Measurements from ENCODE around the gene CFAP77. TPM values are rescaled to one million over a fixed set of nuclear protein-coding genes. Genes with fewer than 3 reads are reported as not detected.

Gene CFAP77
- total RNA-seq, 1 donor from 2014 or later, result under 0.01 TPM

- DNase-seq (ENCODE audit: low read depth in 2 of 2), result no peak
These were observed 168.4 kb downstream of the CFAP77 start for GRCh38 chr9:132578367-132578932.

DNA sequence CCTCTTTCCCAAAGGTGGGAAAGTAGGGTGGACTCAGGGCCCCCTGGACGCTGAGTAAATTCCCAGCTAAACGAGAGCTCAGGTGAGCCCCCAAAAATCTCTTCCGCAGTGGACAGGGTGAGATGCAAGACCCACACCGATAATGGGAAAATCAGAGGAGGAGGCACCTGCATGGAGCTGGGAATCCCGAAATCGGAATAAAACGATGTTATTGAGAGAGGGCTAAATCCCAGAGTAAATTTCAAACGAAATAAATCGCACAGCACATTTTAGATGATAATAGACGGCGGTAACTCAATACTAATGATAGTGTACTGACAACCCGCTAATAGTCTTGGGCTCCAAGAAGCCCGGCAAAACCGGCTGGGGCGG lies 169.4 kb downstream of the CFAP77 start:
- no peak for DNase-seq (ENCODE audit: low read depth in 2 of 2)

- DNase-seq (ENCODE audit: low read depth in 2 of 2), result no peak
These were observed 172.3 kb downstream of the CFAP77 start, which contains the start of gene BARHL1 for GRCh38 chr9:132582276-132582785. TSS of gene BARHL1 (plus strand) at chr9:132582606. CDS start at chr9:132582798, 192 bp downstream.

DNA sequence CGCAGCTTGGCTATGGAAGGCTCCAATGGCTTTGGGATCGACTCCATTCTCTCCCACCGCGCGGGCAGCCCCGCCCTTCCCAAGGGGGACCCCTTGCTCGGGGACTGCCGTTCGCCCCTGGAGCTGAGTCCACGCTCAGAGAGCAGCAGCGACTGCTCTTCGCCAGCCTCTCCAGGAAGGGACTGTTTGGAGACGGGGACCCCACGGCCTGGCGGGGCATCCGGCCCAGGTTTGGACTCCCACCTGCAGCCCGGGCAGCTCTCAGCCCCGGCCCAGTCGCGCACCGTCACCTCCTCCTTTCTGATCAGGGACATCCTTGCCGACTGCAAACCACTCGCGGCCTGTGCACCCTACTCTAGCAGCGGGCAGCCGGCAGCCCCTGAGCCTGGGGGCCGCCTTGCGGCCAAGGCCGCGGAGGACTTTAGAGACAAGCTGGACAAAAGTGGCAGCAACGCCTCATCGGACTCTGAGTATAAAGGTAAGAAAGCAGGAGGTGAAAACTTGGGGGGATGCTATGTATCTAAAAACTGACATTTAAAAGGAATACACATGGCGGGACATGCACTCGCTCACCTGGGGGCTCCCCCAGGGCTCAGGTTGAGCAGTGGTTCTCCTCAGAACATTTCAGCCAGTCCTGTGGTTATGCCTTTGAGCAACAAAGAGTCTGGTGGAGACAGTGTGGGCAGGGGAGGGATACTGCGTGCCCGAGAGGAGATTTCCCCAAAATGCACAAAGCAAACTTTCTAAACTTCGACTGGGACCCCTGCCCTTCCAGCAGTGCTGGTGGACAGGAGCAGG lies 173.0 kb downstream of the CFAP77 start:
- no peak for DNase-seq (ENCODE audit: low read depth in 2 of 2)

DNA sequence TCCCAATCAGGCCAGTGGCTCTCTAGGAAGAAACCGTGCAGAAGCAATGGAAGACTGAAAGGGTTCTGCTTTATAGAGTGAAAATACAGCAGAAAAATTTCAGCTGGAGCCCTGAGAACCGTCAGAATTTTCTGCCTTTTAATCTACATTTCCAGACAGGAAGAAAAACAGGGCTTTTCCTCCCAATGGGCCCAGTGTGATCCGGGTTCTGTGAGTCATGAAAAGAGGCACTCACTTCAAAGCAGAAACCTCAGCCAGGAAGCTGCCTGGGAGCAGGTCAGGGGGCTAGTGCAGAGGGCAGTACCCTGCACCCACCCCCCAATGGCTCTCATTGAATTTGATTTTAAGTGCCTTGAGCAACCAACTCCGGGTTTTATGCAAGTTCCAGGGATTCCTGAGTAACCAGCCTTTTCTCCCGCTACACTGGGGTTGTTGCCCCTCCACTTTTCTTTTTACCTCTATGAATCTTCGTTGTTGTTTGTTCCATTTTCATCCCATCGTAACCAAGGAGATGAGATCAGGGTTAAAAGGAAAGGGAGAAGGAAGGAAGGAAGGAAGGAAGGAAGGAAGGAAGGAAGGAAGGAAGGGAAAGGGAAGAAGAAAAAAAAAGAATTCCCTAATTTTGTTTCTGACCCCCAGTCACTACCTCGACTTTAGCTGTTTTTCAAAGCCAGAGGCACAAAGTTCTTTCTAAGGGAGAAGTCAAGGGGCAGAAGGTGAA lies 173.7 kb downstream of the CFAP77 start:
- DNase-seq (ENCODE audit: low read depth in 2 of 2), result no peak

DNA sequence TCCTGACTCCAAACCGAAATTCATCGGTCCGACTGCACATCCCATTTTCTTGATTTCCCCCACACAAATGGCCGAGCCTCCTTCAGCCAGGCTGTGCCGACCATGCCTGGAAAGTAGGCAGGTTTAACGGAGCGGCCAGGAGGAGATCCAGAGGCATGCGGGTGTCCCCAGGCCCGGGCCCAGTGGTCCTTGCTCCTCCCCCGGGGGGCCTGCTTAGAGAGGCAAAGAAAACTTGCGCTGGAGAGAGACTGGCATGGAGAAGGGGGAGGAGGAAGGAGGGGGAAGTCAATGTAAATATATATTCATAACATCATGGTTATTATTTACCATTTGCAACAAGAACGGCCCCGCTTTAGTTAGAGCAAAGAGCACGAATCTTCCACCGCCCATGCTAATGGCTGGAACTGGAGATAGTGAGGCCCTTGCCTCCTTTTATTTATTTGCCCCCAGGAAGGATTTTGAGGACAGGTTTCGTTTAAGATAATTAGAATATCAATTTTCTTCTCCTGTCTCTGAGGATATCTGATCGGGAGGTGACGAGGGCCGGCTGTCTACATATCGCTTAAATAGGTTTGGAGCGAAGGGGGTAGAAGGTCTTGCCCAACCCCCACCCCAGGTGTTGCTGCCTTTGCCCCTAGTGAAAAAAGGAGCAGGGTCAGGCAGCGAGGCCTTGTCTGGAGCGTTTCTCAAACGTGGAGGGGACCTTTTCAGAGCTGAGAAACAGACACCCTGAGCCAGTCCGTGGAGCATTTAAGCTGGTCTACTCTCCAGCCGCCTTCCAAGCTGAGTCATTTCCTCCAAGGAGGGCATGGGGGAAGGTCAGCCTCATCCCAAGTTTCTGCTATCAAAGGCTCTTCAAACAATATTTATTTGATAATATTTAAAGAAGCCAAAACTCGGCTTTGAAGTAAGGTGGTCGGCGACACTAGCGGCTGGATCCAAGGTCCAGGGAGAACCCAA lies 174.9 kb downstream of the CFAP77 start:
- DNase-seq (ENCODE audit: low read depth in 2 of 2), result peak in 1 of 2 donors; percentile 14

DNA sequence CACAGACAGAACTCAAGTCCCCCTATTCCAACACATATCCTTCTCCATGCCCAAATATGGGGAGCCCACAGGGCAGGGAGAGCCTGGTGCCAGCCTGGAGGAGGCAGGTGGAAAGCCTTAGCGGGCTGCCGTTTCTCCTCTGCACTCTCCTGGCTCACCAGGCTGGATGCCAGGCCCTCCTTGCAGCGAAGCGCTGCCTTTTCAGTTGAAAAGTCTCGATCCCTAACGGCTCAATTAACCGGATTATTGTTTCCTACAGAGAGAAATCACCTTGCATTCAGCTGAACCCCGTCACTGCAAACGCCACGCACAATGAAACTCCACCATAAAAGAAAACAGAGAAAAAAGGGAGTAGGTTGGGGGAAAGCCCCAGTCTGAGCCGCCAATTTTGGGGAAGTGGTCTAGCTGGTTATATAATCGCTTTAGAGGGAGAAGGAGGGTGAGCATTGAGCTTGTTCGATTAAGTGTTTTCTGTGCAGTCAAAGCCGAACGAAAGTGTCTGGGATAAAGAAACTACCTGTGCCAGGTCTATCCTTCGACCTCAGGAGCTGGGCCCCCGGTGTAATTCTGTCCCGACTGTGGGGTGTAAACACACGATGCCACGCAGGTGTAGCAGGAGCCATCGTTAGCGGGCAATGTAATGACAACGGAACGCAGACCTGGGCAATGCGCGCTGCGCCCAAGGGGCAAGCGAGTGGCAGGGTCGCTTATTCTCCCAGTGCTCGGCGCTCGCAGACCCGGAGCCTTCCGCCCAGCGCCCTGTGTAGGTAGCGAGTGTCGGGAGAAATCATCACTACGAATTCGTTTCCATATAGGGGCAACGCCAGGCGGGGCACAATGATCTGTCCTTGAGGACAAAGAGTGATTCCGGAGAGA lies 176.2 kb downstream of the CFAP77 start:
- DNase-seq (ENCODE audit: low read depth in 2 of 2), result no peak

DNA sequence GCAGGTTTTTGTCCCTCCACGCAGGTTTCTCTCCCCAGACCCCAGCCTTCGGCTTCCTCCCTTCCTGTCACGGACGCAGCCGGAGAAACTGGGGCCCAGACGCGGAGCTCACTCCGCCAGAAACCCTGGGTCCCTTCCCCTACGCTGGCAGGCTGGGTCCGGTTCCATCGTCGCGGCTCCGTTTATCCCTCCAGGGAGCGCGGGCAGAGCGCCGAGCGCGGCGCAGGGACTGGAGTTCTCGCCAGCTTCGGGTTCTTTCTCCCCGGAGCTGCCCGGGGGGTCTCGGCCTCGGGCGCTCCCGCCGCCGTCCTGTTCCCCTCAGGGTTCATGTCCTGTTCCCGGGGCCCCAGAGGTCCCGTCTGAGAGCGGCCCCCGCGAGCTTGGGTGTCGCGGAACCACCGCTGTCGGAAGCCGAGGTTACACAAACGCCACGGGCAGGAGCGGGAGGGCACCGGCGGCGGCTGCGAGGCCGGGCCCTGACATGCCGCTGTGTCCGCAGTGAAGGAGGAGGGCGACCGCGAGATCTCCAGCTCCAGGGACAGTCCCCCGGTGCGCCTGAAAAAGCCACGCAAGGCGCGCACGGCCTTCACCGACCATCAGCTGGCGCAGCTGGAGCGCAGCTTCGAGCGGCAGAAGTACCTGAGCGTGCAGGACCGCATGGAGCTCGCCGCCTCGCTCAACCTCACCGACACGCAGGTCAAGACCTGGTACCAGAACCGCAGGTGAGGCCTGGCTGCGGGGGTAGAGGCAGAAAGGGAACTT lies 177.0 kb downstream of the CFAP77 start:
- DNase-seq (ENCODE audit: low read depth in 2 of 2), result no peak

DNA sequence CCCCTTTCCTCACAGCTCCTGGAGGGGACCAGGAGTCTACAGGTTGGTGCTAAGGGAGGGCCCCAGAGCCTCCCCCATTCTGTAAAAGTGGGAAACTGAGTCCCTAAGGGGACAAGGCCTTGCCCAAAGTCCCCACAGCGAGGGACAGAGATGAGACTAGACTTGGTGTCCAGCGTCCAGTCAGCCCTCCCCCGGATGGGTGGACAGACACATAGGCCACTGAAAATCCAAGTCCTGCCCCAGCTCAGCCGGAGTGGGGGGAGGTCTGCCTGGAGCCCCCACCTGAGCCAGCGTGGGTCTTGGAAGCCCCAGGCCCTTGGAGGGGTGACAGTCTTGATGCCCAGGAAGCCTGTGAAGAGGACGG lies 177.6 kb downstream of the CFAP77 start:
- no peak for DNase-seq (ENCODE audit: low read depth in 2 of 2)

GRCh38 chr9:132588098-132588497 lies 178.1 kb downstream of the CFAP77 start:
- DNase-seq (ENCODE audit: low read depth in 2 of 2), result no peak

GRCh38 chr9:132588501-132589147 lies 178.6 kb downstream of the CFAP77 start:
- DNase-seq (ENCODE audit: low read depth in 2 of 2), result no peak

GRCh38 chr9:132589148-132590036 lies 179.4 kb downstream of the CFAP77 start:
- no peak for DNase-seq (ENCODE audit: low read depth in 2 of 2)

DNA sequence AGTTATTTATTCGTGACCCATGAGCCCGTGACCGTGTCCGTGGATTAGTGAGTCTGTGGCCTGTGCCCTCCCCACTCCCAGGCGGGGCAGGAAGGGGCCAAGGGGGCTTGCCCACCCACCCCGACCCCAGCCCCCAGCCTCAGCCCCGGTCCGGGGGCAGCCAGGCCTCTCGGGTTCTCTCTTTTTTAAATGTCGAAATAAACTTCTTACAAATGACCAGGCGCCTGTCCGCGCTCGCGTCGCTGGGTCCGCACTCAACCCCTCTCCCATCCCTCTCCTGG lies 180.0 kb downstream of the CFAP77 start:
- DNase-seq (ENCODE audit: low read depth in 2 of 2), result no peak

DNA sequence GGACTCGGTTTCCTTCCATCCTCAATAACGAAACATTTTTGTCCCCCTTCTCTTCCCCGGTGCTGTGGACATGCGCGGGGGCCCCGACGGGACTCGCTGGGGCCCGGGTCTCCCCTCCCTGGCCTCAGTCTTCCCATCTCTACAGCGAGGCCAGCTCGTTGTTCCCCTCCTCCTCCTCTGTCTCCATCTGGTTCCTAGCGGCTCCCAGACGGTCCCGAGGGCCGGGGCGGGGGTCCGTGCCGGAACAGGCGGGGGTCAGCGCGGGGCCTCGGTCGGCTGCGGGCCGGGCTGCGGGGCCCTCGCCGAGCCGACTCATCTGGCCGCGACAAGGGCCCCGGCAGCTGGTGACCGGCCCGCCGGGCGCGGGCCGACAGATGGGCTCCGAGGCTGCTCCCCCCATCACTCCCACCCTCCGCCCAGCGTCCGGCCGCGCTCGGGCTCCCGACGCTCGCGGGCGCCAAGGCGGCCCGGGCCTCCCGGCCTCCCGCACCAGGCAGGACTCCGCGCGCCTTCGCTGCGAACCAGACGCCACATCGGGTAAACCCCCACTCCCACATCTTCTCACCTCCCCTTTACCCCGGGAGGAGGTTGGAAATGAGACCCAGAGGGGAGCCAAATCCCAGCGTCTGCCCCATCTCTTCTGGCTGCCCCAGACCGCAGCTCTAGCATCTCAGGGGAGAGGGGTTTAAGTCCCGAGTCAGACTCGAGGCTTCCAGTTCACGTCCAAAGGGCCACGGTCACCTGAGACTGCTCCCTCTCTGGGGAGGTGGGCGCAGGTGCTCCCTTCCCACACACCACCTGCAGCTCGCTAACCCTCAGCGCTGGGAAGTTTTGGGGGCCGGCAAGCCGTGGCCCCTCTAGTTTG lies 180.5 kb downstream of the CFAP77 start:
- DNase-seq (ENCODE audit: low read depth in 2 of 2), result no peak

DNA sequence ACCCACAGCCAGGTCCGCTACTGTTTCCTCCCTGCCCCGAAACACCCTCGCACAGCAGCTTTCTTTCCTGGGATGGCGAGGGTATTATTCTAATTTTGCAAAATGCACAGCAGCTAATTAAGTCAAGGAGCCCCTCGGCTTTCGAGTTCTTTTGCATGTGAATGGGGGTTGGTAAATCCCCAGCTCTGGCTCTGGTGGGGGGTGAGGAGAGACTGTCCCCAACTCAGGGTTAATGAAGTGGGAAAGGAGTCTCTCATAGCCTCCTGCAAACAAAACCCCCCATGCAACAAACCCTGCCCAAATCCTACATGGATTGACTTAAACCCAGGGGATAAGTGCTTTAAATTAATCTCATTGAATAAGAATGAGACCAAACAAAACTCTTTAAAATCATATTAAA lies 181.2 kb downstream of the CFAP77 start:
- no peak for DNase-seq (ENCODE audit: low read depth in 2 of 2)

GRCh38 chr9:132591751-132592314 lies 181.8 kb downstream of the CFAP77 start:
- no peak for DNase-seq (ENCODE audit: low read depth in 2 of 2)

- no peak for DNase-seq (ENCODE audit: low read depth in 2 of 2)
These were observed 182.4 kb downstream of the CFAP77 start for GRCh38 chr9:132592451-132592850.
